PFSK-1 (cell line): ENCODE results near the gene KIAA0825.

Experiments
- FOXP2 ChIP-seq: optimal IDR thresholded peaks from 2 replicates; pipeline ENCODE3; 2011; ENCODE audit warnings: borderline replicate concordance, control low read depth, inconsistent platforms; ENCODE audit not compliant: insufficient read depth; ENCODE audit errors: extremely low read length, extremely low read depth
- POLR2AphosphoS5 ChIP-seq: IDR thresholded peaks from 2 replicates; pipeline ENCODE4 v1.6.1; 2012; ENCODE audit warnings: low read depth, mild to moderate bottlenecking, control low read depth, low read length, moderate library complexity
- SIN3A ChIP-seq: IDR thresholded peaks from 2 replicates; pipeline ENCODE4 v1.6.1; 2012; ENCODE audit warnings: mild to moderate bottlenecking, low read length, moderate library complexity, borderline replicate concordance; ENCODE audit not compliant: insufficient read depth
- TAF1 ChIP-seq: IDR thresholded peaks from 2 replicates; pipeline ENCODE4 v1.6.1; 2012; ENCODE audit warnings: low read length, control low read depth, borderline replicate concordance; ENCODE audit not compliant: insufficient read depth
- TF ChIP-seq, protein P1 (sequence below), 2 experiments: IDR thresholded peaks; 2 replicates each; pipeline versions ENCODE4 v1.6.1 to v1.8.0; 2011 to 2012; ENCODE audit warnings: low read depth in 2 of 2, low read length in 2 of 2, control low read depth in 1 of 2, inconsistent platforms in 1 of 2, mild to moderate bottlenecking in 1 of 2, moderate library complexity in 1 of 2; ENCODE audit not compliant: insufficient read depth in 1 of 2

KIAA0825 gene

DNA sequence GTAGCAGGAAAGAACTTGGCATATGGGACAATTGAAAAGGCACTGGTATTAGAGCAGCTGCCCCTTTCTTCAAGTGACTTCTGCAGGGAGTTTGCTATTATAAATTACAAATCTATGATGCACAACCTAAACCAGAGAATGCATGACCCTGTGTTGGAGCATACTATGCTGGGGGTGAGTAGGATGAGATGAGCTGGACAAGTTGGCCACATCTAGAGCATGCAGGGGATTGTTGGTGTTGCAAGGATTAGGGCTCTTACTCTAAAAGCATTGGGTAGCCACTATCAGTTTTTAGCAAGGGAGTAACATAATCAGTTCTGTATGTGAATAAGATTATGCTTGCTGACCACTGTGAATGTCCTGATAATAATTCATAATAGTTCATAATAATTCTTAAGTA, 186.7 kb downstream of the KIAA0825 start:
- TF ChIP-seq, protein P1, sequence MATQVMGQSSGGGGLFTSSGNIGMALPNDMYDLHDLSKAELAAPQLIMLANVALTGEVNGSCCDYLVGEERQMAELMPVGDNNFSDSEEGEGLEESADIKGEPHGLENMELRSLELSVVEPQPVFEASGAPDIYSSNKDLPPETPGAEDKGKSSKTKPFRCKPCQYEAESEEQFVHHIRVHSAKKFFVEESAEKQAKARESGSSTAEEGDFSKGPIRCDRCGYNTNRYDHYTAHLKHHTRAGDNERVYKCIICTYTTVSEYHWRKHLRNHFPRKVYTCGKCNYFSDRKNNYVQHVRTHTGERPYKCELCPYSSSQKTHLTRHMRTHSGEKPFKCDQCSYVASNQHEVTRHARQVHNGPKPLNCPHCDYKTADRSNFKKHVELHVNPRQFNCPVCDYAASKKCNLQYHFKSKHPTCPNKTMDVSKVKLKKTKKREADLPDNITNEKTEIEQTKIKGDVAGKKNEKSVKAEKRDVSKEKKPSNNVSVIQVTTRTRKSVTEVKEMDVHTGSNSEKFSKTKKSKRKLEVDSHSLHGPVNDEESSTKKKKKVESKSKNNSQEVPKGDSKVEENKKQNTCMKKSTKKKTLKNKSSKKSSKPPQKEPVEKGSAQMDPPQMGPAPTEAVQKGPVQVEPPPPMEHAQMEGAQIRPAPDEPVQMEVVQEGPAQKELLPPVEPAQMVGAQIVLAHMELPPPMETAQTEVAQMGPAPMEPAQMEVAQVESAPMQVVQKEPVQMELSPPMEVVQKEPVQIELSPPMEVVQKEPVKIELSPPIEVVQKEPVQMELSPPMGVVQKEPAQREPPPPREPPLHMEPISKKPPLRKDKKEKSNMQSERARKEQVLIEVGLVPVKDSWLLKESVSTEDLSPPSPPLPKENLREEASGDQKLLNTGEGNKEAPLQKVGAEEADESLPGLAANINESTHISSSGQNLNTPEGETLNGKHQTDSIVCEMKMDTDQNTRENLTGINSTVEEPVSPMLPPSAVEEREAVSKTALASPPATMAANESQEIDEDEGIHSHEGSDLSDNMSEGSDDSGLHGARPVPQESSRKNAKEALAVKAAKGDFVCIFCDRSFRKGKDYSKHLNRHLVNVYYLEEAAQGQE (IDR thresholded peaks at IDR 0.05; ENCODE audit: insufficient read depth in 1 of 2, low read depth in 2 of 2, low read length in 2 of 2), result no peak
- TF ChIP-seq TAF1 (no peak), SIN3A (no peak), FOXP2 (no peak), POLR2AphosphoS5 (no peak)

DNA sequence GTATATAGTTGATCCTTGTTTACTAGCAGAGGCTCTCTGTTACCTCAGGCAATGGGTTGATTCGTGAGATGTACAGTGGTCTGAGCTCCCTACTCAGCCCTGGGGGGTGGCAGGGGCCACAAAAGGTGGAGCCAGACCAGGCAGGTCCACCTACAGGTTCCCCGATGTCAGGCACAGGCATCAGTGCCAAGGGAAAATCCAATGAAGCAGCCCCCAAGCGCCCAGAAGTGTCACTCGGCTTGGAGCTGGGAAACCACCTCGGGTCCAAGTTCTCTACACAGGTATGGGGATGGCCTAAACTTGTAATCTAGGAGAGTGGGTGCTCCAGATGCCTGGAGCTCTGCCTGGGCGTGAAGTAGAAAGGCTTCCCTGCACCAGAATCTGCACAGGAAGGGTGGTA, 188.8 kb downstream of the KIAA0825 start:
- TF ChIP-seq TAF1 (no peak), FOXP2 (no peak), POLR2AphosphoS5 (no peak), SIN3A (no peak)
- TF ChIP-seq, protein P1 (IDR thresholded peaks at IDR 0.05; ENCODE audit: insufficient read depth in 1 of 2, low read depth in 2 of 2, low read length in 2 of 2), result no peak

DNA sequence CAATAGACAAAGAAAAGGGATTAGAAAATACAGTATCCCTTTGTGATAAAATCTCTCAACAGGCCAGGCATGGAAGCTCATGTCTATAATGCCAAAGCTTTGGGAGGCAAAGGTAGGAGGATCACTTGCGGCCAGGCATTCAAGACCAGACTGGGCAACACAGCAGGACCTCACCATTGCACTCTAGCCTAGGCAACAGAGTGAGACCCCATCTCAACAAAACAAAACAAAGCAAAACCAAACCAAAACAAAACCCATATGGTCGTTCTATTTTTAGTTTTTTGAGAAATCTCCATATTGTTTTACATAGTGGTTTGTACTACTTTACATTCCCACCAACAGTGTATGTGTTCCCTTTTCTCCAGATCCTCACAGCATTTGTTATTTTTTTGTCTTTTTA, 193.0 kb downstream of the KIAA0825 start:
- no peak for TF ChIP-seq POLR2AphosphoS5
- no peak for TF ChIP-seq TAF1
- TF ChIP-seq FOXP2, result no peak
- TF ChIP-seq SIN3A, result no peak
- TF ChIP-seq, protein P1 (IDR thresholded peaks at IDR 0.05; ENCODE audit: insufficient read depth in 1 of 2, low read depth in 2 of 2, low read length in 2 of 2), result no peak

DNA sequence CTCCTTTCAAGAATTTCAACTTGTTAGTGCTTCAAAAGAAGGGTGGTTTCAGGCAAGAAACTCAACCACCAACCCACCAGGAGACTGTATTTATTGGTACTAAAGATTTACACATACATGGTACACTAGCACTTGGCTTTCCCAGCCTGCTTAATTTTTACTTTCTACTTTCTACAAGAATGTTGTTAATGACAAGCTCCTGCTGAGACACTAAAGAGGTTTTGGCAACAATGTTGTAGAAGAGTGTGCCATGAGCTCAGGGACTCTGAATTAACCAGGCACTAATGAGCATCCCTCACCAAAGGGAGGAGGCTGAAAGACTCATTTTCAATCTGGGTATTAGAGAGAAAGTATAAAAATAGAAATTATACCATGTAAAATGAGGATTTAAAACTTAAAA, 195.0 kb downstream of the KIAA0825 start:
- TF ChIP-seq, protein P1 (IDR thresholded peaks at IDR 0.05; ENCODE audit: insufficient read depth in 1 of 2, low read depth in 2 of 2, low read length in 2 of 2), result no peak
- TF ChIP-seq FOXP2, result no peak
- TF ChIP-seq SIN3A, result no peak
- TF ChIP-seq TAF1, result no peak
- no peak for TF ChIP-seq POLR2AphosphoS5

DNA sequence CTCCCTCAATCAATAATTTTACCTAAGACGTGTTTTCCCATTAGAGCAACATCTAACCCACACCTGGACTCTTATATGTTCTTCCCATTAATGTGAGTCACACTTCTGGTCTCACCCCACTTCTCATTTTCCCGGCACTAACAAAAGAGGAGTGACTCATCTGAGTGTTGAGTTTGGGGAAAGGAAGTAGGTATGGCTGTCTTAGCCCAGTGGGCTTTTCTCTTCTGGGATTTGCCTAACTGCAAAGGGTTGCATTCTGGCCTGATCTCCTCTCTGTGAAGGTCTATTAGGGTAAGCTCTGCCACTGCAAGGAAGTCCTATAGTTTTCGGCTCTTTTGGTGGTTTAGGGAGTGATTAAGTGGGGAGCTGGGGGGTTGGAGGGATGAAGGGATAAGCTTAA, 195.6 kb downstream of the KIAA0825 start:
- TF ChIP-seq, protein P1 (IDR thresholded peaks at IDR 0.05; ENCODE audit: insufficient read depth in 1 of 2, low read depth in 2 of 2, low read length in 2 of 2), result no peak
- TF ChIP-seq TAF1, result no peak
- TF ChIP-seq FOXP2, result no peak
- TF ChIP-seq SIN3A, result no peak
- no peak for TF ChIP-seq POLR2AphosphoS5
